CD4-positive, alpha-beta T cell treated with Interleukin-15 for 4 hours (primary cell): Measurements from ENCODE around the gene ANAPC10.
"Not testable (repeated sequence)": the region's sequence is repeated elsewhere in the genome, so short reads cannot be mapped to it uniquely, and the experiment has no call there.

Experiments
- DNase-seq: peaks from one replicate; pipeline ENCODE4 v3.0.0-alpha.2; 2020; ENCODE audit warnings: low spot score

ANAPC10 gene

DNA sequence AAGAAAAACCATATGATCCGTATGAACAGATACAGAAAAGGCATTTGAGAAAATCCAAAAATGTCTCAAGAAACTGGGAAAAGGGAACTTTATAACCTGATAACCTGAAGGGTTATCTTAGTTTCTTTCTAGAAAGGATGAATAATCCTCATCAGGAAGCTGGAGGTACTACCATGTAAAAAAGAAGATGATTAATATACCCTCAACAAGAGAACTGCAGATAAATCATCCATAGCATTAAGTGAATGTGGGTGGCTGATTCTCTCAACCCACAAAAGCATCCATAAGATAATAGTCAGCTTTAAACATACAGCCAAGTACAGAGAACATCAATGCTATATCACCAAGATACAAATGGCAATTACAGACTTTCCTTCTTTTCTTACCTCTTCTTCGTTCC, 26.4 kb downstream of the ANAPC10 start:
- no peak for DNase-seq

DNA sequence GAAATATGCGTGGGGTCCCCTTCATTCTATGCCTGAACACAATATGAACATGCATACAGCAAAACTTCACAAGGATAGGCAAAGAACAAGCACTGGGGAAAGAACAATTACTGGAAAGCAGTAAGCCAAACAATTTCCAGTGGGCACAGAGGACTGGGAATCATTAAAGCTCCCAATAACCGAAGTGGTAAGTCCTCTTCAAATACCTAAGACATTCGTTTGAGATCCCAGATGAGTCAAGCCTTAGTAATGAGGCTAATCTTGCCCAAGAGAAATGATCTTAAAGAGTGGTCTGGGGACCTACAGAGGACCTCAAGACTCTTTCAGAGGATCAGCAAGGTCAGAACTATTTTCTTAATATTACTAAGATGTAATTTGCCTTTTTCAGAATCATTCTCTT, 28.6 kb downstream of the ANAPC10 start:
- DNase-seq = no peak

DNA sequence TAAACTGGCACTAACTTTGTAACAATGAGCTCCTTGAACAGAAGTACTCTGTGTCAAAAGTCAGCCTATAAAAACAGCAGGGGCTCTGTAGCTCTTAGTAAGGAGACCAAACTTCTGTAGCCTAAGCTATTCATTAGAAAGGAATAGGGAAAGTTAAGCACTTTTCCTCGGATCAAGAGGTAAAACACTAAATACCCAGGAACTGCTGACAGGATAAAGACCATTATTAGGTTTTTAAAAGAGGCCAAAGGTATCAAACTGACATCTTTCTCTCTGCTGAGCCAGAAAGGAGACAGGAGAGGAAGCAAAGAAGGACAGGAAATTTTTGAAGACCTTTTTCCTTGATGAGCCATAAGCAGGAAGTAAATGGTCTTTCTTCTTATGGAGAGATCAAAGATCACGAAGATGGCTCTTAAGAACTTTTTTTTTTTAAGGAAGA, 31.9 kb downstream of the ANAPC10 start:
- DNase-seq = no peak

DNA sequence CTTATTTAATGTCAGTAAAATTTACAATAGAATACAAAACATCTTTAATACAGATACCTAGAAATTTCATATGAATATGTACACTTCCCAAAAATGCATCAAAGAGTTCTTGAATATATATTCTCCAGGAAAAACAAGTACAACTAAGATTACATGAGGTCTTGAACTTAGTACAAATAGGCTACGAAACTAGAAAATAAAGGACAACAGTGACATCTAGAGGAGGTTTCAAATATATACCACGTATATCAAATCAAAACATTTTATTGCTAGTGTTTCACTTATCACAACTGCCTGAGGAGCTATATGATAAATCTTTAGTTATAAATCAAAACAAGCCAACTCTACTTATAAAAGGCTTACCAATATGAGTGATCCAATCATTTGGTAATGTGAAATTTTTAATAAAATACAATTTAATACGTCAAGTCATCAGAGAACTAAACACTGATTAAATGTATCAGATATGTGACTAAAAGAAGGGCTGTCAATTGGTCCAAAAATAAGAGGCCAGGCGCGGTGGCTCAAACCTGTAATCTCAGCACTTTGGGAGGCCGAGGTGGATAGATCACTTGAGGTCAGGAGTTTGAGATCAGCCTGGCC, 36.6 kb downstream of the ANAPC10 start:
- peak; percentile 38 for DNase-seq

DNA sequence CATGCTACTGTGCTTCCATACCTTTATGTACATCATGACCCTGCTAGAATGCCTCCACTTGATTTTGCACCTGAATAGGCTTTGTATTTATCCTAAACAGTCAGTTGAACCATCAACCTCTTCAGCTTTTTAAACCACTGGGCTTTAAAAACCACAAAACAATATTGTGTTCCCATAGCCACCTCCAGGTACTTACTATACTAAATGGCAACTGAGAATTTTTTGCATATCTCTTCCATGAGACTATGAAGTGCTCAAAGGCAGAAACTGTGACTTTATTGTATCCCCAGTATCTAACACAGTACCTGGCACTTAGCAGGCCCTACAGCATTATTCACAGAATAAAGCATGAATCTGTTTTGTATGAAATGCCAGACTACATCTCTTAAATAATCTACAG, 39.7 kb downstream of the ANAPC10 start:
- no peak for DNase-seq

DNA sequence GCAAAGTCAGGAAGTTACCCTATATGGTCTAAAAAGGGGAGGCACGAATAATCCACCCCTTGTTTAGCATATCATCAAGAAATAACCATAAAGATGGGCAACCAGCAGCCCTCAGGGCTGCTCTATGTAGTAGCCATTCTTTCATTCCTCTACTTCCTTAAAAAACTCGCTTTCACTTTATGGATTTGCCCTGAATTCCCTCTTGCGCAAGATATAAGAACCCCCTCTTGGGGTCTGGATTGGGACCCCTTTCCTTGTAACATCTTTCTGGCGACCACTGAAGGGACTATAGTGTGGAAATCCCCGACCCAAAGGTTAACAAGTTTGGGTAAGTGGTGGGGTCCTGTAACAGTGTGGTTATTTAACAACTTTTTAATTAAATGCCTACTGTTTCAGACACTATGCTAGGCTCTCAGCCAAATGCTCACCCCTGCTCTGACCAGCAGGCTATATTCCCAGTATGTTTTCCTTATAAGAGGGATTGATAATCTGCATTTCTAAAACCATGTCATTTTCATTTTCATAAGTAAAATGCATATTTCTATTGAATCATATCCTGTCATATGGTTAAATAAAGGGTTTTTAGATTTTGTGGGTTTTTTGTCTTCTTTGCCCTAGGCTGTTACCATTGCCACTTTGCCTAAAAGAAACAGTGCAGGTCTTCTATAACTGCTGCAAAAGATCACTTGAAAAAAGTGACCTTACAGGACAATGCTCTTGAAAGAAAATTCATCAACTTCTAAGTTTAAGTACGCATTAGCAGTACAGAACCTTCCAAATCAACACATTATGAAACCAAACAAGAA, 41.5 kb downstream of the ANAPC10 start:
- DNase-seq = no peak

DNA sequence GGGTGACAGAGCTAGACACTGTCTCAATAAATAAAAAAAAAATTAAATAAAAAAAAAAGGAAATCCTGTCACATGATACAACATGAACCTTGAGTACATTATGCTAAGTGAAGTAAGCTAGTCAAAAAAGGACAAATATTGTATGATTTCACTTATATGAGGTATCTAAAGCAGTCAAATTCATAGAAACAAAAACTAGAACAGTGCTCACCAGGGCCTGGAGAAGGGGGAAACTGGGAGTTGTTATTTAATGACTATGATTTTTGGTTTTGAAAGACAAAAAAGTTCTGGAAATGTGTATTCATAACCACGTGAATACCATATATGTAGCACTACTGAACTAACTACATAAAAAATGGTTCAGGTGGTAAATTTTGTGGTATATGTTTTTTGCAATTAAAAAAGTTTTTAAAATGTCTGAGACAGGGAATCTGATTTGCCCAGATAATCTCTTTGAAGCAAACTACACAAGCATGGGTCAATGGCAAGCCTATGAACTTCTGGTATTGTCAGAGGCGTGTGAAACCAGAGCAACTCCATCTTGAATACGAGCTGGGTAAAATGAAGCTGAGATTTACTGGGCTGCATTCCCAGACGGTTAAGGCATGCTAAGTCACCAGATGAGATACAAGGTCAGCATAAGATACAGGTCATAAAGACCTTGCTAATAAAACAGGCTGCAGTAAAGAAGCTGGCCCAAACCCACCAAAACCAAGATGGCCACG, 42.3 kb downstream of the ANAPC10 start:
- no peak for DNase-seq

DNA sequence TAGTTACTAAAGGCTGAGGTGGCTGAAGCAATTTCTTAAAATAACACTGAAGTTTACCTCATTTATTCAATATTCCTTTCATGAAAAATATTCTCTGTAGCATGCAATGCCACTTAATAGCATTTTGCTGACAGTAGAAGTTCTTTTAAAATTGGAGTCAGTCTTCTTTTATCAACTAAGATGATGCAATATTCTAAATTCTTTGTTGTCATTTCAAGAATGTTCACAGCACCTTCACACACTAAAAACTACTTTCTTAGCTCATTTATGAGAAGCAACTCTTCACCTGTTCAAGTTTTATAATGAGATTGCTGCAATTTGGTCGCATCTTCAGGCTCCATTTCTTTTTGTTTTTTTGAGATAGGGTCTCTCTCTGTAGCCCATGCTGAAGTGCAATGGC, 48.8 kb downstream of the ANAPC10 start:
- DNase-seq = no peak

DNA sequence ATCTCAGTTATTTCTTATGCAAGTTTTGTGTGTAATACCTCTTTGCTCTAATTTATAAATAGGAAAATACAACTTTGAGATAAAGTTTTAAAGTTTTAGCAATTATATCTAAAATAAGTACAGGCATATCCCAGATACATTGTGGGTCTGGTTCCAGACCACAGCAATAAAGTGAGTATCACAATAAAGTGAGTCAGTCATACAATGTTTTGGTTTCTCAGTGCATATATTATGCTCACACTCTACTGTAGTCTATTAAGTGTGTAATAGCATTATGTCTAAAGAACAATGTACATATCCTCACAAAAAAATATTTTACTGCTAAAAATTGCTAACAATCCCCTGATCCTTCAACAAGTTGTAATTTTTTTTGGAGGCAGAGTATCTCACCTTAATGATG, 49.2 kb downstream of the ANAPC10 start:
- DNase-seq = no peak

DNA sequence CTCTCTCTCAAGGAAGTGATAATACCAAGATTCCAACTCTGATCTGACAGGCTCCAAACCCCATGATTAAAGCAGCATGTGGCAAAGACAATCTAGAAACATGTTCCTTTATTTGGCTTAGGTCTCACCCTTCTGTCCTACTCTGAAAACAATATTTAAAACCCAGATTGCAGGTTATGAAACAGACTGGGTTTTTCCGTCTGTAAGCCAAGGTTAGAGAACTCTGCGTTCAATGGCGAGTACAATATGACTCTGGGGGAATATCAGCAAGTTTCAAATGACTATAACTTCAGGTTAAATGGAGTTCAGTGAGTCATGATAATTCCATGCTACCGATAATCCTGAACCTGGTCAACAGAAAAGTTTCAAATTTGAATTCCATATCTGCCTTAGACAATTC, 50.8 kb downstream of the ANAPC10 start:
- no peak for DNase-seq

DNA sequence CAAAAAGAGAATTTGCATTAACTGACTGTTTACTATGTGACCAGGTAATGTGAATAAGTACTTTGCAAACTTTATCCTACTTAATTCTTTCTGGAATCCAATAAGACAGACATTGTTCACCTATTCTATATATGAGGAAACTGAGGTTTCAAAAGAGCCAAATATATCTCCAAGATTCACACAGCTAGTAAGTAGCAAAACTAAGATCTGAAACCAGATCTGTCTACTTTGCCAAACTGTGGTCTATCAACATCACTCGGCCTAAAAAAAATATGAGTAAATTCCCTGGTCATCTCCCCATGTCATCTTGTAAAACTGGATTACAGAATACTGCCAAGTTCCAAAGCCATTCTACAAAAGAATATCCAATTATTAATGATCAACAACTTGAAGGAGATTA, 52.8 kb downstream of the ANAPC10 start:
- no peak for DNase-seq

DNA sequence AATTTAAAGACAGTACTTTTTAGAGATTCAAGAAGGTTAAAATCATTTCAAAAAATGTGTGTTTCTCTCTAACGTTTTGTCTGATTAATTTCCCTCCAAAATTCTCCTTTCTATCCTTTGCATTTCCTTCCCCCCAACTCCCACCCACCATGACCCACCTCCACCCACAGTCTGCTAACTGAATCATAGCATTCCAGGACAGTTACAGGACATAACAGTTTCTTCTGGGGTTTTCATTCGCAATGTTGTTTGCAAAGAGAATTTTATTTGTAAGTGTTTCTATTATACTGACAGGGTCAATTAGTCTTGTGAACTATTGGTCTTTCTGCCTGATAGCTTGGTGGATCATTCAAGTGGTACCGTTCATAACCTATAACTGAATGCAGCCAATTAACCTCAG, 53.7 kb downstream of the ANAPC10 start:
- no peak for DNase-seq

DNA sequence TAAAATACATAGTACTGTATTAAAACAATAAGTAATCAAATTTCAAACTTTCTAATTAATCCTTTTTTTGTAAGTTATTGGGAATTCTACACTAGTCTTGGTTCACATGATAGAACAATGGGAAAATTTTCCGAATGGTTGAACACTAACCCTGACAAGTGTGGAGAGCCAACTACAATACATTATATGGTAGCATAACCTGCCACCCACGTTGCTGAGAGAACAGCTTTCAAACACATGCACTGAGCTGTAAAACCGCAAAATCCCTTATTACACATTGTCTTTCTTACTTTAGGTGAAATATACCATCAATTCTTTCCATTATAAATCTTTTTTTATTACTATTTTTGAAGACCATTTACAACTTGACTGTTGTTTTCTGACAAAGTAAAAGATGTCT, 54.7 kb downstream of the ANAPC10 start:
- DNase-seq = no peak

DNA sequence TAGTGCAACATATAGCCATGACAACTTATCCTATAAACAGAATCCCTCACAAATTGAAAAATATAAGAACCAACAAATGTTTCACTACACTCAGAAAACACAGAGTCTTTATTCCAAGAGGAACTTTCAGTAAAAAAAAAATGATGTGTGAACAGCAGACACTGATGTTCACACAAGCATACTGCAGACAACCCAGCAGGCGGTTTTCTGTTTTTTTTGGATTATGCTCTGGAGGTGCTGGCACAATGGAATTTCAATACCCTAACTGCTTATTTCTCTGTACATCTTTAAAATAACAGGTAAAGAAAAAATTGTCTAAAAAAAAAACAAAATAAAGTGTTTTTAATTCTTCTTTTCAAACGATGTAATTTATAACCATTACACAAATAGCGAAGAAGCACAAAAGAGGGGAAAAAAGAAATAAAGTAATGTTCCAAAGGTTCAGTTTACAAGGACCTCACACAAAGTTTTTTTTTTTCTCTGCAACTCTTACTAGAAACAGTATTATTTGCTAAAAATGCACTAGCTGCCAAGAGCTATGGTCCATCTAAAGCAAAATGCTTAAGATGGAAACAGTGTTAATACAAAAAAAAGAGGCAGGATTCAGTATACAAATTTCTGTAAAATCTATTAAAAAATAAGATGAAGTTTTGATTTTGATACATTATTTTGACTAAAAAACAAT, 55.3 kb downstream of the ANAPC10 start:
- DNase-seq = no peak

DNA sequence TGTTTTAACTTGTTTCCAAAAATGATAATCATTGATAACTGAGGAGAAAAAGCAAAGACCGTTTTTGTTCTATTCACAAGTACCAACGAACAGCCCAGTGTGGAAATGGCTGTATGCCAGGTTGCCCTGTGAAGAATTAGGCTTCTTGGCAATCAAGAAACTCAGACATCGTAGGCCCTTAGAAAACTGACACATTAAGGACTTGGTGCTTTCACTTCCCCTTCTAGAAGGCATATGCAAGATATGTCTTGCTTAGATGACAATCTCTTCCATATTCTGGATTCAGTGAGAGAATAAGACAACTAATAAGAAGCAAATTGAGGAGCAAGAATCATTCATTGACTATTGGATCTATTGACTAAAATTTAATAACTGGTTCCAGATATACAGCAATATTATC, 56.6 kb downstream of the ANAPC10 start:
- no peak for DNase-seq

DNA sequence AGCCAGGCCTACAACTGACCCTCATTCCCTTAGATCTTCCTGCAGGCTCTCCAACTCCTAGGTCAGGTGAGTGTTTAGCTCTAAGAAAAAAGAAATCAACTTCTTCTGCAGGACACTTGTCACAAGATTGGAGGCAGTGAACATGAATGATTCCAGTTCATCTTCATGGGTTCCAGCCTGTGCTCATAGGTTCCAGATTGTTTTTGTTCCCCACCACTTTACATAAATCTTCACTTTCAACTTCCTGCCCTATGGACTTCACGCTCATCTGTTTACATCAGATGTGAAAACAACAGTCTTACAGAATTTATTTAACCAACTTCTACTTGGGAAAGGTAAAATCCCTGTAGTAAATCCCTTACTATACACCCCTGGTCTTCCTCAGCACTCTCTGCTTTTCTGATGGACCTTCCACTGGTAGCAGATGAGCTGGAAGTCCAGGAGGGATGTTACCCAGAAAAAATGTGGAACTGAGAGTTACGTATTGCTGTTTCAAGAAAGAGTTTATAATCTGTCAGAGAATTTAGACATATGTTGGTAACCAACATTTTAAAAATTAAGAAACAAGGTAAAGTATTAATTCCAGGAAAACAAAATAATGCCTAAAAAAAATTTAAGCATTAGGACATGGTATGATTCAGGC, 62.4 kb downstream of the ANAPC10 start:
- no peak for DNase-seq

DNA sequence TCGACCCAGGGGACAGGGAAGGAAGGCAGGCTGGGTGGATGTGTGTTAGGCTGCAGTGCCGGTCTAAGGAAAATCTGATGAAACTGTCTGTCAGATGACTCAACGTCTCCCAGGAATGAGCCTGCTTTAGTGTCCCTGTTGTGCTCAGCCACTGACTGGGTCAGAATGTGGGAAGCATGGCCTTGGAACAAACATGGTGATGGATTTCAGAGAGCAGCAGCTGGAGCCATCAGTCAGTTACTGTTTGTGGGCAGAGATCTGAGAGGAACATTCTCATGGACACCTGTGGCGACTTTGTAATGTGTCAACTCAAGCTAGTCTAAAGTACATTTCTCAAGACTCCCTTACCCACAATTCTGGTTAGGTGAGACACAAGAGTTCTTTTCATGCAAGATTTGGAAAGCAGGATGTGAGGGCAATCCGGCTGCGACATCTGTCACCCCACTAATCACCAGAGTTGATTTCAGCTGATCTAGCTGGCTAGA, 63.2 kb downstream of the ANAPC10 start:
- no peak for DNase-seq

DNA sequence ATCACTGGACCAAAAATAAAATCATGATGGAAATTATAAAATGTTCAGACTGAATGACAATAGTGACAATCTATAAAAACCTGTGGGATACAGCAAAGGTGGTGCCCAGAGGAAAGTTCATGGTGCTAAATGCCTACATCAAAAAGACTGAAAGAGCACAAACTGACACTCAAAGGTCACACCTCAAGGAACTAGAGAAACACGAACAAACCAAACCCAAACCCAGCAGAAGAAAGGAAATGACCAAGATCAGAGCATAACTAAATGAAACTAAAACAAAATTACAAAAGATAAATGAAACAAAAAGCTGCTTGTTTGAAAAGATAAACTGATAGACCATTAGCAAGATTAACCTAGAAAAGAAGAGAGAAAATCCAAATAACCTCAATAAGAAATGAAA, 78.7 kb downstream of the ANAPC10 start:
- no peak for DNase-seq

DNA sequence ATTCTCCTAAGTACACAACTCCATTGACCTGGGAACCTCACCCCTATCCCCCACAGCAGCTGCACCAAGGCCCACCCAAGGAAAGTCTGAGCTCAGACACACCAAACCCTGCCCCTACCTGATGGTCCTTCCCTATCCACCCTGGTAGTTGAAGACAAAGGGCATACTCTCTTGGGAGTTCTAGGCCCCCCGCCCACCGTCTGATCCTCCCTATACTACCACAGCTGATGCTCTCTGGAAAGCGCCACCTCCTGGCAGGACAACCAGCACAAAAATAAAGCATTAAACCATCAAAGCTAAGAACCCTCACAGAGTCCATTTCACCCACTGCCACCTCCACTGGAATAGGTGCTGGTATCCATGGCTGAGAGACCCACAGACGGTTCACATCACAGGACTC, 83.6 kb downstream of the ANAPC10 start:
- DNase-seq = no peak

DNA sequence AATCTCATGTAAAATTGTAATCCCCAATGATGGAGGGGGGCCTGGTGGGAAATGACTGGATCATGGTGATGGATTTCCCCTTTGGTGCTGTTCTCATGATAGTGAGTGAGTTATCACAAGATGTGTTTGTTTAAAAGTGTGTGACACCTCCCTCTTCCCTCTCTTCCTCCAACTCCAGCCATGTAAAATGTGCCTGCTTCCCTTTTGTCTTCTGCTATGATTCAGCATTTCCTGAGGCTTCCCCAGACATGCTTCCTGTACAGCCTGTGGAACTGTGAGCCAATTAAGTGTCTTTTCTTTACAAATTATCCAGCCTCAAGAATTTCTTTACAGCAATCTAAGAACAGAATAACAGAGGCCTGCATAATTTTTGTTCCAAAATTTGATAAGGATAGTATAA, 85.2 kb downstream of the ANAPC10 start:
- DNase-seq = no peak

DNA sequence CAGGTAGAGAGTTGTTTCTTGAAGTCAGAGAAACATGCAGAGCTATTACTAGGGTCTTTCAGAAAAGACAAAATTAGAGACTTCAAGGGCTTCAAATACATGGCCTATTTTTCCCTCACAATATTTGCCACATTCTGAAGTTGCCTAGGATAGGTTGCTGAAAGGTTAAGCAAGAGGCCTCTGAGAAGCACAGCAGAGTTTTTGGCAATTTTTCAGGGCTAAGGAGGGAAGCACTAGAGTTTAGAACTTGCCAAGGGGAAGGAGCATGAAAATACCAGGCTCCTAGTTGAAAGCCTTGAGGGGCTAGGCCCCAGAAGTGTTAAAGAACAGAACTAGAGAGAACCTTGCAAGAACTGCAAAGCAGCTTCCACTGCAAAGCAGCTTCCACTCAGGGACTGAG, 86.4 kb downstream of the ANAPC10 start:
- DNase-seq = no peak

DNA sequence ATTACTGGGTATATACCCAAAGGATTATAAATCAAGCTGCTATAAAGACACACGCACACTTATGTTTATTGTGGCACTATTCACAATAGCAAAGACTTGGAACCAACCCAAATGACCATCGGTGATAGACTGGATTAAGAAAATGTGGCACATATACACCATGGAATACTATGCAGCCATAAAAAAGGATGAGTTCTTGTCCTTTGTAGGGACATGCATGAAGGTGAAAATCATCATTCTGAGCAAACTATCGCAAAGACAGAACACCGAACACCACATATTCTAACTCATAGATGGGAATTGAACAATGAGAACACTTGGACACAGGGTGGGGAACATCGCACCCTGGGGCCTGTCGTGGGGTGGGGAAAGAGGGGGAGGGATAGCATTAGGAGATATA, 87.7 kb downstream of the ANAPC10 start:
- DNase-seq = not testable (repeated sequence)
